RWPE1 (cell line): ENCODE results near the gene KHDC4.

Source experiments
- CTCF ChIA-PET: fragments of 350-600 bp; sonication (Branson Sonifier 250); formaldehyde crosslinking; extraction: SDS; loops from one replicate; lab custom pipeline; 2021; lab: Yijun Ruan, JAX
- POLR2A ChIA-PET: fragments of 400-600 bp; formaldehyde crosslinking; extraction: SDS; loops from one replicate; lab custom pipeline; 2020; ENCODE audit warnings: antibody characterized with exemption; ENCODE audit not compliant: low non-redundant PET; lab: Yijun Ruan, JAX
- DNase-seq: peaks from one replicate; pipeline ENCODE4 v3.0.0; 2012; ENCODE audit warnings: low spot score
- H3K27ac ChIP-seq: fragments of 450-650 bp; 2 replicates; pipeline ENCODE4 v1.5.1; 2017
- CTCF ChIP-seq: fragments of 450-650 bp; conservative IDR thresholded peaks from 2 replicates; pipeline ENCODE4 v1.5.1; 2017; ENCODE audit warnings: low read depth, mild to moderate bottlenecking

The KHDC4 gene

DNA sequence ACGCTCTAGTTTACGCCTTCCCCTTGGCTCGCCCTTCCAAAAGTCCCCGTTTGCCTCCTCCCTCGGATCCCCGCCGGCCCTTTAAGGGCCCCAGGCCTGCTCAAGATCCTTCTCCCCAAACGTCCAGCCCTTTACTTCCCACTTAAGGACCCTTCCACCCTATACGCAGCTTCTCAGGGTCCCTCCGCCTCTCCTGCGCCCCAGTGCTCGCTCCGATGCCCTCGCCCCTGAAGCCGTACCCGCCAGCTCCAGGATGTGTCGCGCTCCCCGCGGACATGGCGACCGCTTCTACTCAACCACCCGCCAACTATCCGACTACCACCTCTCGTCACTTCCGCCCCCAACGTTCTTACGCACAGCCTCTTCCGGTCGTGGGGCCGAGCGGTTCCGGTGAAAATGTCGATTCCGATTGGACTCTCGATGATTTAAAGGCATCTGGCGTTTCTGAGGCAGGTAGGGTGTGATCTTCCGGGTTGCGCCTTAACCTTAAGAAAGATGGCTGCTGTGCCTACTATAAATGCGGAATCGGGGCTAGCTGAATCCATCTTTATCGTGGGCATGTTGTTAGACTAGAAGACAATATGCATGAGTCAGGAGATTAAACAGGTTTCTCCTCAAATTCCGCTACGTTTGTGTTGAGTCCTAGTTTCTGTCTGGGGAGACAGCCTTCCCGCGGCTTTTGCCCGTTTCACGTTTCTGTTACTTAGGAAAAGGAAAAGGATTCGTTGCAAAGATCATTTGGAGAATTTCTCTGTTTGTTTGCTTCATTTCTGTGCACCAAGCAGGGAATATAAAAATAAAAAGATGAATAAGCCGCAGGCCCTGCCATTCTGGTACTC is at the start of gene KHDC4:
Gene KHDC4, minus strand, starts transcription at position 317 of the 839 bp plus-strand sequence. Its CDS starts 40 bp downstream, at position 277.
- TF ChIP-seq CTCF: no peak
- peak within 1 kb of the TSS; percentile 86 for H3K27ac ChIP-seq
- peak; percentile 94 for DNase-seq
- CTCF ChIA-PET: interaction anchor here (0.5 to 1.9 kb wide), 3 partner anchors 55 to 180 kb away, joined by 4 to 6 read pairs (median 4); partner anchors contain the start of gene LMNA
- POLR2A ChIA-PET: interaction anchor here (0.6 to 1.1 kb wide), 3 partner anchors 9 to 231 kb away, joined by 3 to 8 read pairs (median 3); no protein-coding TSS in a partner anchor

- no peak for TF ChIP-seq CTCF
- peak; percentile 75 for DNase-seq
- peak overlapping the region; percentile 92 for H3K27ac ChIP-seq
- ChIA-PET POLR2A (no interaction called here), CTCF (interaction anchor here (1.0 to 1.9 kb wide), 5 partner anchors 19 to 83 kb away, joined by 4 to 8 read pairs (median 4); no protein-coding TSS in a partner anchor)
Observed at GRCh38 chr1:155983191-155984024, 49.2 kb upstream of the KHDC4 start.

DNA sequence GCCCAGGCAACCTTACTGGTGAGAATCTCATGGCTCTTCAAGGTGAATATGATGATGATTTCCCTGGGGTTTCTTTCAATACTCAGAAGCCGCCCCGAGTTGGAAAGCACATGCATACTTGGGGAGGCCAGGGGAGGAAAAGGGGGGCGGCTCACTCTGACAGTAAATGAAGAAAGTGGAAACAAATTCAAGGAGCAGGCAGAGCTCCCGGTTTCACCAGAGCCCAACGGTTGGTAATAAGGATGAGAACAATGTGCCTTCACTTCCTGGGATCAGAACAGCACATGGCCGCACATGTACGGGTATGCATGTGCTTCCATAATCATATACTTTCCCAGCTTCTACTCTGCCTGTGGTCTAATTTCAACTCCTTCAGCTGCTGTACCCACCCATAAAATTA is 47.9 kb upstream of the KHDC4 start:
- POLR2A ChIA-PET: interaction anchor here (0.6 kb wide), 1 partner anchor 23 kb away, joined by 3 read pairs; no protein-coding TSS in a partner anchor
- peak overlapping the region; percentile 92 for H3K27ac ChIP-seq
- no peak for DNase-seq
- CTCF ChIA-PET: interaction anchor here (0.8 to 1.9 kb wide), 2 partner anchors 9 to 44 kb away, joined by 3 to 8 read pairs; no protein-coding TSS in a partner anchor
- no peak for TF ChIP-seq CTCF

- DNase-seq: peak; percentile 17
- CTCF ChIA-PET: interaction anchor here (0.8 to 1.2 kb wide), 2 partner anchors 10 to 85 kb away, joined by 3 read pairs; no protein-coding TSS in a partner anchor
- peak overlapping the region; percentile 92 for H3K27ac ChIP-seq
- POLR2A ChIA-PET: no interaction called here
- no peak for TF ChIP-seq CTCF
Observed at GRCh38 chr1:155981266-155982088, 47.3 kb upstream of the KHDC4 start.

DNA sequence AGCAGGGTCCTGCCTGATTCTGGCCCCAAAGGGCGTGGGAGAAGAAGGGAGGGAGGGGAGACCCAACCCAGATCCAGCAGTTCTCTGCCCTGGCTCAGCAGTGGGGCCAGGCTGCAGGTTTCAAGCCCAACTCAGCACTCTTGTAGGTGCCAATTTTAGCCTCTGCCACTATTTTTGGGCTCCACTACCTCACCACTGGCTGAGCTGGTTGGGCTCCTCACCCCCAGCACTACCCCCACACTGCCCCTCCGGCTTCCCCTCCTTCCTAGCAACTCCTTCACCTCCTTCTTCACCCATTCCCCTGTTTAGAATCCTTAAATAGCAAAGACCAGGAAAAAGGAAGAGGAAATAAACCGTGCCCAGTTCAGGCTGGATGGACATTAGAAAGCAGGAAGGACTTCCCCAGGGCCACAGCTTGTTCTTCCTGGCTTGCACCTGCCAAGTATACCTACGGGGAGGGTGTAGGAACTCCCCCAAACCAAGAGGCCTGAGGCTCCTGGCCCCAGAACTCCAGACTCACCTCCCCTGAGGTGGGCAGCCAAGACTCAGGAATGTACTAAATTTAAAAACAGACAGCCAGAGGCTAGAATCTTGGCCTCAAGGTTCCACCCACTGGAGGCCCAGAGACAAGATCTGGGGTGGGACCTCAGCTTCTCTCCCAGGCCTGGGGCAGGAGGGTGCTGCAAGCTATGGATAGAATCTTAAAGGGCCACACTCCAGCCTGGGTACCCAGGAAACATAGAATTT is 45.6 kb upstream of the KHDC4 start:
- H3K27ac ChIP-seq: peak overlapping the region; percentile 96
- DNase-seq: no peak
- no peak for TF ChIP-seq CTCF
- CTCF ChIA-PET: interaction anchor here (0.6 kb wide), 1 partner anchor 8 kb away, joined by 3 read pairs; no protein-coding TSS in a partner anchor
- POLR2A ChIA-PET: no interaction called here
